Measurements from ENCODE around the gene GLP1R.
A peak's percentile ranks its signal among the peaks of the same experiment; 100 is the strongest.

Gene GLP1R

GRCh38 chr6:39085129-39085797 is 36.7 kb downstream of the GLP1R start:
- no peak for DNase-seq (ENCODE audit: insufficient read length, low spot score)
- FAIRE-seq = no peak

GRCh38 chr6:39086294-39086693 is 37.7 kb downstream of the GLP1R start:
- FAIRE-seq = peak; percentile 84
- DNase-seq (ENCODE audit: insufficient read length, low spot score) = peak; percentile 27

GRCh38 chr6:39086711-39087110 is 38.1 kb downstream of the GLP1R start:
- DNase-seq (ENCODE audit: insufficient read length, low spot score) = no peak
- FAIRE-seq = no peak

DNA sequence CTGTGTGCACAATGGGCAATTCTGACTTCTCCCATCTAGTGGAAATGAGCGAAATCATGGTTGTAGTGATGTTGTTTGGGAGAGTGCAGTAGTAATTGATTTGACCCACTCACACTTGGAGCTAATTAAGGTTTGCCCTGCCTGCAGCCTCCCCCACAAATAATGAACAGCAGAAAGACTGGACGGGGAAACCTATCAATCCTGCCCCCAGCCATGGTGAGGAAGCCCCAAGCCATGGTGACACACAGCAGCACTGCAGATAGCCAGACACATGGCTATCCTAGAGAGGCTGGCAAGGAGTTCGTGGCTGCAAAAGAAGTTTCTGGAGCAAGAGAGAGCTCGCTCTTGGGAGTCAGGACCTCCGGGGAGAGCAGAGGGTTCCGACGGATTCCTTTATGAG is 38.6 kb downstream of the GLP1R start:
- FAIRE-seq = no peak
- no peak for DNase-seq (ENCODE audit: insufficient read length, low spot score)

DNA sequence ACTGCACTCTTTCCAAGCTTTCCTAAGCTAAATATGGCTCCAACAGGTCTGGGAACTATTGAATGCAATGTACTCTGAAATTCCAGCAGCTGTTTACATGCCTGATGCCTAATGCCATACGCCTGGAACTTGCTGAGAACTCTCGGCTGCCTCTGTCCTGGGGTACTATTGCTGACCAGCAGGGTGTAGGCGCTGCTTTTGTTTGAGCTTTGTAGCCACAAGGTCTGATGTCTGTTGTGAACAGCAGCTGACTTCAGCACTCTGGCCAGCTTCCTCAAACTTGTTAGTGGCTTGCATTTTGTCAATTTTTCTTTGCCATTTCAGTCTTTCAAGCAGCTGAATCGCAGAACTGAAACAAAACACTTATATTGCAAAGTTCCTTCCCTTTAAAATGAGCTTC is 39.8 kb downstream of the GLP1R start:
- no peak for DNase-seq (ENCODE audit: insufficient read length, low spot score)
- no peak for FAIRE-seq

GRCh38 chr6:39090036-39090435 is 41.5 kb downstream of the GLP1R start:
- no peak for FAIRE-seq

DNA sequence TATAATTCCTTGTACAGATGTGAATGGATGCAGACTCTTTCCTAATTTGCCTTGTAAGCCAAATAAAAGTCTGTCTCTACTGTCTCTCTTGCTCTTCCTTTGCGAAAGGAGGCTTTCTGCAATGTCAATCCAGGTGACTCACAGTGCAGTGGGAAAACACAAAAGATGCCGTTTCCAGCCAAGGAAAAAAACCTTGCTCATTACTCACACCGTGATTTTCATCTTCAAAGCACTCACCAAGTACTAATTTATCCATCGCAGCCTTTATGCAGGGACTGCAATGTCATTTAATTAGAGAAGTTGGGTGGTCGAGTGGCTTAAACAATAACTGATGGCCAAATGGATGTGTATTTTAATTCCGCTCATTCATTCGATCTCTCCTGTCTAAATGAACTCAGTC is 42.6 kb downstream of the GLP1R start:
- FAIRE-seq (no peak), DNase-seq (ENCODE audit: insufficient read length, low spot score) (no peak)

More at GRCh38 chr6:39090036-39090435, 41.5 kb downstream of the GLP1R start:
- DNase-seq (ENCODE audit: insufficient read length, low spot score) = no peak

- DNase-seq (ENCODE audit: insufficient read length, low spot score) (no peak), FAIRE-seq (no peak)
Measured at GRCh38 chr6:39092124-39092523, 43.5 kb downstream of the GLP1R start.

DNA sequence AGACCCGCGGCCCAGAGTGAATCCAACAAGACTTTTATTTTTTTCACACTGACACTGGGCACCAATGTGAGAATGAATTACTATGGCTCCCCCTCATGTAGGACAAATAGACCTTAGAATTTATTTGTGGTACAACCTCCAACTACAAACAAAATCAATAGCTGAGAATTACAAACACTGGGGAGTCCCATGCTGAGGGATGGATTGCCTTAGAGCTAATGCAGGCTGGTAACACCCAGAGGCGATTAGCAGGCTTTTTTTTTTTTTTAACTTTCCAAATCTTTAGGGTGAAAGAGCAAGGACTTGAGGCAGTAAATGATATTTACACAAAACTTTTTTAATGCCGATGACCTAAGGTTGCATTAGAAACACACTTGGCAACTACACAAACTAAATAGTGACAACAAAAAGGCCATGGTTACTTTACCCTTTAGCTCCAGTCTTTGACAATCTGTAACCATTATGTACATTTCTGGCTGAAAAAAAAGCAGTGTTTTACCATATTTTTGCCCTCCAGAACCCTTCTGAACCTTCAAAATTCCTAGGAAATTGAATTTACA is 44.6 kb downstream of the GLP1R start:
- no peak for FAIRE-seq
- DNase-seq (ENCODE audit: insufficient read length, low spot score) = no peak

DNA sequence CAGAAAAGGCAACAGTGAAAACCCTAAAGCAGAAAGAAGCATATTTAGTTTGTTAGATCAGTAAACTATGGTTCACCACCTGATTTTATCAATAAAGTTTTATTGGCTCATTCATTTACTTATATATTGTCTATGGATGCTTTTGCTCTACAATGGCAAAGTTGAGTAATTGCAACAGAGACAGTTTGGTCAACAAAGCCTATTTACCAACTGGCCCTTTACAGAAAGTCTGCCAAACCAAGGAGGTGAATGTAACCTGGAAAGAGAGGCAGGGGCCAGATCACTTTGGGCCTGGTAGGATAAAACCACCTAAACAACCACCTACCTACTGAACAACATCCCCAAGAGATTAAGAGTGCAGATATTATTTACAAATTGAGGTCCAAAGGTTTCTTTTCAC is 47.0 kb downstream of the GLP1R start:
- FAIRE-seq (no peak), DNase-seq (ENCODE audit: insufficient read length, low spot score) (no peak)

- DNase-seq (ENCODE audit: insufficient read length, low spot score) (no peak), FAIRE-seq (no peak)
Measured at GRCh38 chr6:39100358-39100757, 51.8 kb downstream of the GLP1R start.

- no peak for DNase-seq (ENCODE audit: insufficient read length, low spot score)
- FAIRE-seq = no peak
Measured at GRCh38 chr6:39102071-39102820, 53.7 kb downstream of the GLP1R start.

- DNase-seq (ENCODE audit: insufficient read length, low spot score) (no peak), FAIRE-seq (no peak)
Measured at GRCh38 chr6:39102821-39103136, 54.2 kb downstream of the GLP1R start.

DNA sequence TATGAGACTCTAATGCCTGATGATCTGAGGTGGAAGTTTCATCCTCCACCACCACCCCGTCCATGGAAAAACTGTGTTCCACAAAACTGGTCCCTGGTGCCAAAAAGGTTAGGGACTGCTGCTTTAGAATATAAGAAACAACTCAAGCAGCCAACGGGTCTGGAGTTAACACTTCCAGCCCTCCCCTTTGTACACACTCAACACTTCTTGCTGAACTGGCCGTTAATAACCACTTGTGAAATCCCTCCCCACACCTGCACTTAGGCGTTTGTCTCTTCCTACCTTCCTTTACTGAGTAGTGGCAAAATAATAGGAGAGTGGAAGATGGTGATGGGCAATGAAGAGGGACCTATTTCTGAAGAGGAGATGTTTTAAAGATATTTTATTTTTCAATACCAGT is 55.9 kb downstream of the GLP1R start:
- no peak for FAIRE-seq
- DNase-seq (ENCODE audit: insufficient read length, low spot score) = no peak

DNA sequence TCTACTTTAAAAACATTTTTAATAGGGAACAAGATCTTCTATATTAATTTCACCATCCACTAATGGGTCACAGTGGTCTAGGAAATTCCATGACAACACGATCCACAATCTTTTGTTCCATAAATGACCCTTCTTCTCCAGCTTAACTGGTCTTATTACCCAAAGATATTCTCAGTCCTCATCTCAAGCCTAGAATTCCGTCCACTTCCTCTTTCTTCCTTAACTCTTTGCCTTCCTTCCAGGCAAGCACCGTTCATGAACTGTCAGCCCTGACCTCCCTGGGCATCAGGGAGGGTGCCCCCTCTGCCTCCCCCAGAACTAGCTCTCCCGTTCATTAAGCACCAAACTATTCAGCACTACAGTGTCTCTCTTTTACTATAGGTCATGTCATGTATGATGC is 58.5 kb downstream of the GLP1R start:
- FAIRE-seq = no peak
- DNase-seq (ENCODE audit: insufficient read length, low spot score) = no peak

- DNase-seq (ENCODE audit: insufficient read length, low spot score) (no peak), FAIRE-seq (no peak)
Measured at GRCh38 chr6:39107641-39108040, 59.1 kb downstream of the GLP1R start.

GRCh38 chr6:39108041-39108839 is 59.7 kb downstream of the GLP1R start:
- FAIRE-seq (no peak), DNase-seq (ENCODE audit: insufficient read length, low spot score) (no peak)

DNA sequence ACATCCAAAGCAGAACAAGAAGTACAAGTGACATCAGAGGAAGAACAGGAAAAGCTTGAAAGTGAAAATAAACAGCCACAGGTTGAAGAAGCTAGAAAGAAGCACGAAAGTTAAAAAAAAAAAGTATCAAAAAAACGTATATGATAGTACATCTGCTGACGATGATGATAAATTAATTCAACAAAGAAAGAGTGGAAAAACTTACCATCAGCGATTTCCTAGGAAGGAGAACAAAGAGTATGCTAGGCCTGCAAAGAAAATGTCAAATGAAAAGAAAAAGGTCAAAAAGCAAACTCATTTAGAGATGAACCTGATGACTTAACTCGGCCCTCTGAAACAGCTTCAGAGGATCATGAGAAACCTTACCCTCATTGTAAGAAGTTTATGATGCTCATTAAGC is 62.7 kb downstream of the GLP1R start:
- FAIRE-seq = no peak

GRCh38 chr6:39113788-39114187 is 65.2 kb downstream of the GLP1R start:
- no peak for DNase-seq (ENCODE audit: insufficient read length, low spot score)
- no peak for FAIRE-seq

More for the DNA sequence above, 62.7 kb downstream of the GLP1R start:
- DNase-seq (ENCODE audit: insufficient read length, low spot score) = no peak

DNA sequence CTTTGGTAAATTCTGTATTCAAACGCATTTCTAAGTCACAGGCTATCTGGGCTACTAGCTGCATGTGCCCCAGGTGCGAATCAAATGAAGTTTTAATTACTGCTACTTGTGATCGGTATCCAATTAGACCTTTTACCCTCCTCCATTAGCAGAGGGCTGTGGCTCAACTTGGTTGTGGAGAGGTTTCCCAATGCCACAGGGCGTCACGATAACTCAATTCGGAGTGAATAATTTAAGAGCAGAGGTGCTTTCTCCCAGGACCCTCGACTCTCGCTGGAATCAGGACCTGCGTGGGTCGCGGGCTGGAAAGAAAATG is 65.8 kb downstream of the GLP1R start:
- DNase-seq (ENCODE audit: insufficient read length, low spot score) (no peak), FAIRE-seq (peak; percentile 18)

GRCh38 chr6:39114704-39115599 is 66.4 kb downstream of the GLP1R start, which contains the start of gene SAYSD1:
Gene SAYSD1, minus strand, starts transcription at chr6:39115186. Its CDS starts 97 bp downstream, at chr6:39115089.
- FAIRE-seq = peak; percentile 95

More at GRCh38 chr6:39114704-39115599, 66.4 kb downstream of the GLP1R start, which contains the start of gene SAYSD1:
- peak; percentile 76 for DNase-seq (ENCODE audit: insufficient read length, low spot score)

Data from GM19239 (cell line).